GM19324 (cell line): Measurements from ENCODE around the gene ENTHD1.
"Not testable (repeated sequence)": the region's sequence is repeated elsewhere in the genome, so short reads cannot be mapped to it uniquely, and the experiment has no call there.

ENCODE experiments used
- ATAC-seq: cut with Tn5 transposase; IDR thresholded peaks from one replicate; pipeline ENCODE4 v1.9.1; 2021; ENCODE audit warnings: mild to moderate bottlenecking, moderate library complexity; ENCODE audit not compliant: unreplicated experiment, low FRiP score

ENTHD1 gene

DNA sequence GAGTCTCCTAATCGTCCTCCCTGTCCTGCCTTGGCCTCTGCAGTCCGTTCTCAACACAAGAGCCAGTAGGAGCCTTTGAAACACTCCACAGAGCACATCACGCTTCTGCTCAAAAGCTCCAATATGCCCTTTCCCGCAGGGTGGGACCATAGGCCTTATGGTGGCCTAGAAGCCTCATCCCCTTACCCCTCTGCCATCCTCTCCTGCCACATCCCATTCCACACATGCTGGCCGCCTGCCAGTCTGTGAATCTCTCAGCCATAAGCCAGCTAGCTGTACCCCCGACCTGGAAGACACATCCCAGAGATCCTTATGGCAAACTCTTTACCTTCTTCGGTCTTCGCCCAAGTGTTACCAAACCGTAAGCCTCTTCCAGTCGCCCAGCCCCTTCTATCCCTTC, 157.8 kb downstream of the ENTHD1 start:
- ATAC-seq = no peak

GRCh38 chr22:39734866-39735265, 158.7 kb downstream of the ENTHD1 start:
- ATAC-seq = no peak

GRCh38 chr22:39734046-39734445, 159.5 kb downstream of the ENTHD1 start:
- not testable (repeated sequence) for ATAC-seq

DNA sequence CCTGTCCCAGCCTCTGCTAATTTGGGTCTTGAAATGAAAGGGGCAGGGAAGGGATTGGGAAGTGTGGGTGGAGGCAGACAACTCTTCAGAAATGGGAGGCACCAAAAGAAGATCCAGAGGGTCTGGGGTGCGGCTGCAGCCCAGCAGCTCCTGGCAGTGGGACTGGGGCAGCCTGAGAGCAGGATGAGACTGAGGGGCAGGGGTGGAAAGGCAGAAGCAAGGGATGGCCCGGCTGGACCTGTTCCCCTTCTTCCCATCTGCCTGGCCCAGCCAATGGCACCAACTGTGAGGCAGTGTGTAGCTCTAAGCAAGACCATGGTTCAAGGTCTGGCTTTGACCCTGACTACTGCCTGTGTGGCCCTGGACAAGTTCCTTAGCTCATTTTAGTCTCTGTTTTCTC, 160.4 kb downstream of the ENTHD1 start:
- ATAC-seq = no peak

GRCh38 chr22:39732625-39733024, 160.9 kb downstream of the ENTHD1 start:
- no peak for ATAC-seq

DNA sequence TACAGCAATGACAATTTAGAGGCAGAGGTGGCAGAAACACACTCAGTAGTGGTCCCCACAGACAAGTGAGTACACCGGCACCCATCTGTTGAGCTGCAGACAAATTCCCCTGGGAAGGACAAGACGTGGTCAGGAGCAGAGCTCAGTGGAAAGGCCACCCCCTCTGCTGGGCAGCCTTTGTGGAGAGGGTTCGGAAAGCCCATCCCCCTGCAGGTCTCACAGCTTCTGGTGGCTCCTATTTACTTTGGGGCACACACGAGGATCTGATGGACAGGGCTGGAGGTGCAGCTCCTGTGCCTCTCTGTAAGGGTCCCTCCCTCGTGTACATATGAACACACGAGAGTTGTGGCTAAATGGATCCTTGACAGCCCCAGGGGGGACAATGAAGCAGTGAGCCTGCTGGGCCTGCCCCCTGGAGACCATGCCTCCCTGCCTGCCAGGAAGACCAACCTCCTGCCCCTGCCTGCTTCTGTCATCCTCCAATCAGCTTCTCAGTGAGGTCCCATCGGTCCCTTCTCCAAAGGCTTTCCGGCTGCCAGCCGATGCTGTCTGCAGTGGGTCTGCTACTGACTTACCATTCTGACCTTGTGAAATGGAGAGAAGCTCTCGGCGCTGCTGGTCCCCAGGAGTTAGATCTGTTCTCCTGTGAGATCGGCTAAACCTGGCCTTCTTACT, 161.5 kb downstream of the ENTHD1 start:
- no peak for ATAC-seq

- no peak for ATAC-seq
These were observed 162.1 kb downstream of the ENTHD1 start for GRCh38 chr22:39731481-39731880.

DNA sequence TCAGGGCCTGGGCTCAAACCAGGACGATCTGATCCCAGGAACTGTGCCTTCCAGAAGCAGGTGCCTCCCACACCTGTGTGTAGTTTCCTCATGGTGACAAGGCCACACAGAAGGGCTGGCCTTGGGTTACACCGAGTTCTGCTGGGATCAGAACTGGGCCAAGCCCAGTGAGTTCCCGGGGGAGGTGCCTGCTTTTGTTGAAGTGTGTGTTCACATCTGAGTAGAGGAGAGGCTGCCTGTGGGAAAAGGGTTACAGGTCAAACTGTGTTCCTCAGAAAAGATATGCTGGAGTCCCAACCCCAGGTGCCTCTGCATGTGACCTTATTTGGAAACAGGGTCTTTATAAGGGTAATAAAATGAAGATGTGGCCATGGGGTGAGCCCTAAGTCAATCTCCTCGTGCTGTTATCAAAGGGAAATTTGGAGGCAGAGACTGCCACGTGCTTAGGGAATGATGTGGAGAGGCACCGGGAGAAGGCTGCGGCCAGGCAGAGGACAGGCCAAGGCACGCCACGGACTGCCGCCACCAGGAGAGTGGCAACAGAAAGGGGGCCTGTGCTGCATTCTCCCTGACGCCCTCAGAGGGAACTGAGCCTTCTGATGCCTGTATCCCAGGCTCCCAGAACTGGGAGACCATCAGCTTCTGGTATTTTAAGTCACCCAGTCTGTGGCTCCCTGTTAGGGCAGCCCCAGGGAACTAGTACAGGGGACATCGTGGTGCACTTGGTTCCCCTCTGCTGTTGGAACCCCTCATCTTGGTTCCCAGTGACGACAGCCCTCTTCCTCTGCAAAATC, 164.2 kb downstream of the ENTHD1 start:
- no peak for ATAC-seq

DNA sequence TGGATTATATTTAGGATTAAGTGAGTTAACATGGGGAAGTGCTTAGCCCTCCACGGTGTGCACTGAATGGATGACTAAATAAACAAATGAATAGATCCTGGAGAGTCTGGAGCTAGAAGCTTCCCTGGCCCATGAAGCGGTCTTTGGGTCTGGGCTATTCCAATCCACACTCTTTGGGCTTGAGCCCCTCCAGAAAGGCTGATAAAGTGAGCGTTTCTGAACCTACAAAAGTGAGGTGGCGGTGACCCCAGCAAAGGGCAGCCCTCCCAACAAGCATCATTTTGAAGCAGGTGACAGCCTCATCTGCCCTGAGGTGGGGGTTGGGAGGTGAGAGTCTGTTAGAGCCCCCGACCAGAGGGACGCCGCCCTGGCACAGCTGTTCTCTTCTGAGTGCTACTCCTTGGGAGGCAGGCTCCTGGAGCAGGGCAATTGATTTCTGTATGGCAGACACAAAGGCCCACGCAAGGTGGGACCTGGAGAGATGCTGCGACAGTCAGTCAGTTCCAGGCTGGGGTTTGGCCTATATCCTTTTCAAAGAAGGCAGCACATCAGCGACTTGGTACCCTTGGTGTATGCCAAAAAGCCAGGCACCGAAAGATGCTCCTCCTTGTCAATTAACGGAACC, 165.2 kb downstream of the ENTHD1 start:
- ATAC-seq = no peak

DNA sequence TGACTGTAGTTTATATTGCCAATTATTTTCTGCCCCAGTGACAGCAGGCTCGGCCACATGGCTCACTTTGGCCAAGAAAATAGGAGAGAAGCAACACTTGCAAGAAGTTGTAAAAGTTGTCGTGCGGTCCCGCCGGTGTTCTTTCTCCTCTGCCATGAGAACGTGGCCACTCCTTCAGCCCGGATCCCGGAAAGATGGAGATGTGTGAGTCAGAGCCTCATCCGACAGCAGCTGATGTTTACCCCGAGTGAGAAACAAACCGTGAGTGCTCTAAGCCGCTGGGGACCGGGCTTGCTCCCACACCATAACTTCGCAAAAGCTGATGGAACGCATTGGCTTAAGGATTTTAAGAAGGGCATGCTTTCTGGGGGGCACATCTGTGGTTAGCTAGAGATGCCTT, 166.0 kb downstream of the ENTHD1 start:
- ATAC-seq = no peak

DNA sequence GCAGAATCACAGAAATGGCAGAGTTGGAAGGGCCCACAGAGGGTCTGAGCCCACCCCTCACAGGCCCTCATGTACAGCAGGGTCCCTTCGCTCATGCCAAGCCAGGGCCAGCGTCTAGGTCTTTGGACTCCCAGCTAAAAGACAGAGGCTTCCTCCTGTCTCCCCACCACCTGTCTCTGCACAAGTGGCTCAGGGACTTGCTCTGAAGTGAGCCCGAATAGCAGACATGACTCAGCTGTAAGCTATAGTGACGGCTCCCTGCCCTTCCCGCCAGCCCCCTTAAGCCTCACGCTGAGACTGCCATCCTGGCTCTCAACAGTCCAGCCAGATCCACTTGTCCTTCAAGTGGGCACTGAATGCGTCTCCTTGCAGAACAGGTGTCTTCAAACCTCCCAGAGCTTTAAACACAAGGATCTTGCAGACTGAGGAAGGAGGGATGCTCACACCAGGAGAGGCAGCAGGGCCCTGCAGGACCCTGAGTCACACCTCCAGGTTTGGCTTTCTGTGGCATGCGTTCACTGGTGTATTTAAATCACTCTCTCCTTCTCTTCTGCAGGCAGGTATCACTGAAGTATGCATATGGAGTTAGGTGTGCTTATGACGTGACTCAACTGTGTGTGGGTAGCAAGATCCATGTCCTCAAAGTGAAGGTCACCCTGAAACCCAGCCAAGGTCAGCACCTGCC, 168.1 kb downstream of the ENTHD1 start:
- no peak for ATAC-seq

GRCh38 chr22:39724857-39725256, 168.7 kb downstream of the ENTHD1 start:
- no peak for ATAC-seq

DNA sequence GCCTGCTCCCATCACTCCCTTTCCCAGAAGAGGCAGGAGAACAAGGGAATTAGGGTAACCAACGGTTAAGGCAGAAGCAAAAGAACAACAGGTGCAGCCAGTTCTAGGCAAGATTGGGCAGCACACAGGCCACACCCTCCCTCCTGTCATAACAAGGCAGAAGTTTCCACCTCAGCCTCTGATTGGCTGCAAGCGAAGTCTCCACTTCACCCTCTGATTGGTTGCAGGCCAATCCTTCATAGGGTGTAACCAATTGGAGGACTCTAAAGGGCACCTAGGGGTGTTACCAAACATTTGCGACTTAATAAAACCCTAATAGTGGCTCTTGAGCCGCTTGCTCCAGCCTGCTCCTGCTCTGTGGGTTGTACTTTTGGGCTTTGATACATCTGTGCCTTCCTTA, 169.2 kb downstream of the ENTHD1 start:
- ATAC-seq = no peak

DNA sequence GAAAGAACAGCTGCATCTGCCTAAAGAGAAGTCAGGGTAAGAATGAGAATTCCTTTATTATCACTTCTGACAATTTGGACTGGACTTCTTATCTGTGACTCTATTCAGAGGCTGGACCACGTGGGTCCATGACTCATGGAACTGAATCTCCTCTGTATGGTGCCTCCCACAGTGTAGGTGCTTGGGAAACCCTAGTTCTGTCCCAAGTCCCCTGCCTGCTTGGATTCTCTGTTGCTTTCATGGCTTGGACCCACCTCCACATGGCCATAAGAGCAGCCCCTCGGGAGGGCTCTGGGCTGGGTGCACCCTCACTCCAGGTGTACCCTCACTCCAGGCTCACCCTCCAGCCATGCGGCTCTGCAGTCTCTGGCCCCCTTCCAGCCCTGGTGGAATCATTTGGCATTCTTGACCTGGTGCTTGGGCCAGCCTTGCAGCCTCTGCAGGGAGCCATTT, 169.6 kb downstream of the ENTHD1 start:
- ATAC-seq = no peak

DNA sequence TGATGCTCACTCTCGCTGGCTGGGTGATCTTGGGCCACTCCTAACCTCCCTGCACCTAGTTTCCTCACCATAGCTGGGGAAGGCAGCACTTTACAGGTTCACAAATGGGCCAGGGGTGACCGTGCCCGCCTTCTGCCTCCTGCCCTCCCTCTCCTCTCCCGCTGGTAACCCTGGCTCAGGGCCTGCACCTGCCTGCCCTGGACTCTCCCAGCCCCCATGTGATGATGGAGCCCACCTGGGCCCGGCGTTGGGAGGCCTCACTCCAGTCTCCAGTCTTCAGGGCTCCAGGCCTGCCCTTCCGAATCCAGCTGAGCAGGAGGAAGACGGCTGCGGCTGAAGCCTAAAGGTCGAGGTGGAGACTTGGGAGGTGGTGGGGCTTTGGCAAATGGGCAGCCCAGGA, 170.1 kb downstream of the ENTHD1 start:
- no peak for ATAC-seq

DNA sequence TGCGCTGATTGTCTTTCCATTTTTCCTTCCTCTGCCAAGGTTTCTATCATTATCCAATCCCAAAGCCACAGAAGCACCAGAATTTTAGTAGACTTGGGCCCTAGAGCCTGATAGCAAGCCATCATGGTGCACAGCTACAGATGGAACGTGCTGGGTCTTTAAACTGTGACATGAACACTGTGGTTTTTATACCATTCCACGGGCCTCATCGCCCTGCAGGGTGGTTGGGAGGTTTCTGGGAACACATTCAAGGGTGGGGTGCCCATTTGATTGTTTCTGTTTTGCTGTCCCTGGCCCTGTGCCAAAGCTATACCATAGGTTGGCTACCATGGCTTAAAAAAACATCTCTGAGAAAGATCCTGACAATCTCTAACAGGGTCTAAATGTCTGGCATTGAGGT, 171.1 kb downstream of the ENTHD1 start:
- no peak for ATAC-seq

DNA sequence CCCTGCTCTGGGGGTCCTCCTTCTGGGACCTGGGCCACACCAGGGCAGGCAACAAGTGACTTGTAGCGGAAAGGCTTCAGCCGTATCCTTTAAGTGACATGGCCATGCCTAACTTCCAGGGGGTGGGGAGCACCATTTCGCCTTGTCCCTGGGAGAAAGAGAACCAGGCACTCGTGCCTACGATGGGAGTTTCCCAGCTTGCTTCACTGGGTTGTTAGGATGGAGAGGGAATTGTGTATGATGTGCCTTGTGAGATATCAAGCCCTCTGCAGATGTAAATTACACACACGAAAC, 171.6 kb downstream of the ENTHD1 start:
- no peak for ATAC-seq

DNA sequence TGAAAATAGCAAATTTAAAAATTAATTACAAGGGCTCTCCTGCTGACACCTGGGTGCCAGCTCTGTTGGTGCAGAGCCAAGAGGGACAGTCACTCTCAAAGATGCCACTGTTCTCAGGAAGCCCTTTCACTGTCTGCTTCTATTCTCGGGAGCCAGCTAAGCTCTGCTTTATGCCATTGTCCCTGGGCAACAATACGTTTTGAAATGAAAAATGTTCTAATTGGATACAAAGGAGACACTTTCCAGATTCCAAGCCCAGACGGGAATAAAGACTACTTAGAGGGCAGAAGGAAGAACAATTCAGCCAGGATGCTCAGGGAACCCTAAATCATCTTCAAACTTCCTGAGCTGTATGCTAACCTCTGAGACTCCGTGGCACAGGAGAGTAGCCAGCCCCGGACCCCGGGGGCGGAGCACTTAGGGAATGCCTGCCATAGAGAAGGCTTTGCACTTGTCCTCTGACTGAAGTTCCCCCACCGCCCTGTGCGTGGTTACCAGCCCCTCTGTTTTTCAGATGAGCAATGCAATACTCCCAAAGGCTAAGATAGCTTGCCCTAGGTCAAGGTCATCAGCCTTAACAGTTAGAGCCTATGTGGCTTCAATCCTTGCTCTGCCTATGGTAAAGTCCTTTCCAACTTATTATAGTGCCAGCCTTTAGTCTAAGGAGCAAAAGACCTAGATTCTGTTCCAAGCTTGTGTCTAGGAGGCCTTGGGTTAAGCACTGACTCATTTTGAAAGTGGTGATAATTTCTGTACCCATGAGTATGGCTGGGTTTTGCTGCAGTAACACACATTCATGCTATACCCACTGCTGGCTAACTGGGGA, 172.1 kb downstream of the ENTHD1 start:
- ATAC-seq = no peak

GRCh38 chr22:39719559-39720450, 173.8 kb downstream of the ENTHD1 start:
- no peak for ATAC-seq
